Measurements from ENCODE around the gene APP.
"Not testable (repeated sequence)": the region's sequence is repeated elsewhere in the genome, so short reads cannot be mapped to it uniquely, and the experiment has no call there.

APP gene

GRCh38 chr21:26013970-26014369 is 156.6 kb downstream of the APP start:
- no peak for DNase-seq

GRCh38 chr21:26012482-26012881 is 158.1 kb downstream of the APP start:
- not testable (repeated sequence) for DNase-seq

- no peak for DNase-seq
Observed at GRCh38 chr21:26011292-26011940, 159.2 kb downstream of the APP start.

GRCh38 chr21:26007951-26008498 is 162.5 kb downstream of the APP start:
- DNase-seq = peak in 1 of 2 experiments; percentile 48

GRCh38 chr21:26005464-26005863 is 165.1 kb downstream of the APP start:
- DNase-seq = no peak

- DNase-seq = peak; percentile 48 to 58
Observed at GRCh38 chr21:26003404-26003803, 167.2 kb downstream of the APP start.

GRCh38 chr21:26001356-26001755 is 169.2 kb downstream of the APP start:
- DNase-seq = no peak

GRCh38 chr21:25999921-26000582 is 170.5 kb downstream of the APP start:
- no peak for DNase-seq

- DNase-seq = peak; percentile 97 to 99
Observed at GRCh38 chr21:25997788-25998611, 172.6 kb downstream of the APP start.

GRCh38 chr21:25995278-25995677 is 175.3 kb downstream of the APP start:
- DNase-seq = no peak

GRCh38 chr21:25994758-25995163 is 175.8 kb downstream of the APP start:
- no peak for DNase-seq

- DNase-seq = no peak
Observed at GRCh38 chr21:25988738-25989137, 181.8 kb downstream of the APP start.

- DNase-seq = no peak
Observed at GRCh38 chr21:25987531-25987930, 183.0 kb downstream of the APP start.

- DNase-seq = no peak
Observed at GRCh38 chr21:25986928-25987327, 183.6 kb downstream of the APP start.

- no peak for DNase-seq
Observed at GRCh38 chr21:25985990-25986389, 184.6 kb downstream of the APP start.

GRCh38 chr21:25984538-25984937 is 186.0 kb downstream of the APP start:
- DNase-seq = no peak

- DNase-seq = no peak
Observed at GRCh38 chr21:25983745-25984144, 186.8 kb downstream of the APP start.

- DNase-seq = no peak
Observed at GRCh38 chr21:25980710-25981109, 189.9 kb downstream of the APP start.

GRCh38 chr21:25979845-25980616 is 190.5 kb downstream of the APP start:
- DNase-seq = no peak

- DNase-seq = no peak
Observed at GRCh38 chr21:25977068-25977611, 193.4 kb downstream of the APP start.

- no peak for DNase-seq
Observed at GRCh38 chr21:25974964-25975363, 195.6 kb downstream of the APP start.

GRCh38 chr21:25970254-25970930 is 200.2 kb downstream of the APP start:
- no peak for DNase-seq

All from NCI-H526 (cell line).